Measurements from ENCODE around the gene RDH13. TPM values are rescaled to one million over a fixed set of nuclear protein-coding genes. Genes with fewer than 3 reads are reported as not detected.
A peak's percentile ranks its signal among the peaks of the same experiment; 100 is the strongest.
"Not testable (repeated sequence)": the region's sequence is repeated elsewhere in the genome, so short reads cannot be mapped to it uniquely, and the experiment has no call there.

The RDH13 gene
- total RNA-seq, 1 donor: 9.1 TPM

DNA sequence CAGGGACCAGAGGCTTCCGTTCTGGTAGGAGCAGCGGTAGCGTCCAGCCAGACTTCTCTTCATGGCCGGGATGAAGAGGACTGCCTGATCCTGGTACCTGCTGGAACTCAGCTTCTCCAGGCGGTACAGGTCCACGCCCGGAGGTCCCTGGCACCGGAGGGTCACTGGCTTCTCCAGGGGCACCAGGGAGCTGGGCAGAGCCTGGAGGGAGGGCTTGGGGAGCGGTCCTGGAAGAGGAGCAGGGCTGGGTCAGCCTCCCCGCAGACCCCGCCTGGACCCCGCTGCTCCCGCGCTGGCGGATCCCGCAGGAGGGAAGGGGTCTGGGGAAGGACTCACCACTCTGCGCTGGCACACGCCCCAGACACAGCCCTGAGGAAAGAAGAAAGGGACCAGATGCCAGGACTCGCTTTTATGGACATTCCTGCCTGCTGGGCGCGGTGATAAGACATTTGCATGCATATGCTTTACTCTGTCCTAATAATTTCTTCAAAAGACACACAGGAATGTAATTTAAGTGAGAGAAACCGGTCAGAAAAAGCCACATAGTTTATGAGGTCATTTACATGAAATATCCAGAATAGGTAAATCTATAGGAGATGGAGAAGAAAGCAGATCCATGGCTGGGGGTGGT, 30.7 kb downstream of the RDH13 start:
- no peak overlapping the region for H3K4me3 ChIP-seq (ENCODE audit: low read depth, low read length)
- no peak for DNase-seq (ENCODE audit: low read depth)
- TF ChIP-seq, protein P1, sequence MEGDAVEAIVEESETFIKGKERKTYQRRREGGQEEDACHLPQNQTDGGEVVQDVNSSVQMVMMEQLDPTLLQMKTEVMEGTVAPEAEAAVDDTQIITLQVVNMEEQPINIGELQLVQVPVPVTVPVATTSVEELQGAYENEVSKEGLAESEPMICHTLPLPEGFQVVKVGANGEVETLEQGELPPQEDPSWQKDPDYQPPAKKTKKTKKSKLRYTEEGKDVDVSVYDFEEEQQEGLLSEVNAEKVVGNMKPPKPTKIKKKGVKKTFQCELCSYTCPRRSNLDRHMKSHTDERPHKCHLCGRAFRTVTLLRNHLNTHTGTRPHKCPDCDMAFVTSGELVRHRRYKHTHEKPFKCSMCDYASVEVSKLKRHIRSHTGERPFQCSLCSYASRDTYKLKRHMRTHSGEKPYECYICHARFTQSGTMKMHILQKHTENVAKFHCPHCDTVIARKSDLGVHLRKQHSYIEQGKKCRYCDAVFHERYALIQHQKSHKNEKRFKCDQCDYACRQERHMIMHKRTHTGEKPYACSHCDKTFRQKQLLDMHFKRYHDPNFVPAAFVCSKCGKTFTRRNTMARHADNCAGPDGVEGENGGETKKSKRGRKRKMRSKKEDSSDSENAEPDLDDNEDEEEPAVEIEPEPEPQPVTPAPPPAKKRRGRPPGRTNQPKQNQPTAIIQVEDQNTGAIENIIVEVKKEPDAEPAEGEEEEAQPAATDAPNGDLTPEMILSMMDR (IDR thresholded peaks at IDR 0.05; ENCODE audit: insufficient read depth, low read depth, low read length): no peak

DNA sequence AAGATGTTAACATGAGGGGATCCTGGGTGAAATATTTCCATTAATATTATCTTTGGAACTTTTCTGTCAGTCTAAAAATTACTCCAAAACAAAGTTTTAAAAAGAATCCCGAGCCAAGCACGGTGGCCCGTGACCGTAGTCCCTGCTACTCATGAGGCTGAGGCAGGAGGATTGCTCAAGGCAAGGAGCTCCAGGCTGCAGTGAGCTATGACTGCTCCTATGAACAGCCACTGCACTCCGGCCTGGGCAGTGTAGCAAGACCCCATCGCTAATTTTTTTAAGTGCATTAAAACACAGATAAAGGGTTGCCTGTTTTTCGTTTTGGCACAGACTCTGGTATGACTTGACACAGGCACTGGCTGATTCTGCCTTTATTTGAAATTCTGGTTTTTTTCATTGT, 31.8 kb downstream of the RDH13 start:
- TF ChIP-seq, protein P1 (IDR thresholded peaks at IDR 0.05; ENCODE audit: insufficient read depth, low read depth, low read length): no peak
- DNase-seq (ENCODE audit: low read depth): no peak
- H3K4me3 ChIP-seq (ENCODE audit: low read depth, low read length): no peak overlapping the region

DNA sequence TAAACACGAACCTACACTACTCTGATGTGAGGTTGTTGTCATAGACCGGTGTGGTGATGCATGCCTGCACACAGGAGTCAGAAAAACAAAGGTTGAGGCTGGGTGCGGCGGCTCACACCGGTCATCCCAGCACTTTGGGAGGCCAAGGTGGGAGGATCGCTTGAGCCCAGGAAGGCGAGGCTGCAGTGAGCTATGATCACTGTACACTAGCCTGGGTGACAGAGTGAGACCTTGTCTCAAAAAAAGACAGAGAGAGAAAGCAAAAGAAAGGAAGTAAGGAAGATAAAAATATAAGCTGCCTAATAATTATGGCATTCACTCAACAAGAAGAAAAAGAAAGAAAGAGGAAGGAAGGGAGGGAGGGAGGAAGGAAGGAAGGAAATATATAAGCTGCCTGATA, 34.2 kb downstream of the RDH13 start:
- H3K4me3 ChIP-seq (ENCODE audit: low read depth, low read length): no peak overlapping the region

DNA sequence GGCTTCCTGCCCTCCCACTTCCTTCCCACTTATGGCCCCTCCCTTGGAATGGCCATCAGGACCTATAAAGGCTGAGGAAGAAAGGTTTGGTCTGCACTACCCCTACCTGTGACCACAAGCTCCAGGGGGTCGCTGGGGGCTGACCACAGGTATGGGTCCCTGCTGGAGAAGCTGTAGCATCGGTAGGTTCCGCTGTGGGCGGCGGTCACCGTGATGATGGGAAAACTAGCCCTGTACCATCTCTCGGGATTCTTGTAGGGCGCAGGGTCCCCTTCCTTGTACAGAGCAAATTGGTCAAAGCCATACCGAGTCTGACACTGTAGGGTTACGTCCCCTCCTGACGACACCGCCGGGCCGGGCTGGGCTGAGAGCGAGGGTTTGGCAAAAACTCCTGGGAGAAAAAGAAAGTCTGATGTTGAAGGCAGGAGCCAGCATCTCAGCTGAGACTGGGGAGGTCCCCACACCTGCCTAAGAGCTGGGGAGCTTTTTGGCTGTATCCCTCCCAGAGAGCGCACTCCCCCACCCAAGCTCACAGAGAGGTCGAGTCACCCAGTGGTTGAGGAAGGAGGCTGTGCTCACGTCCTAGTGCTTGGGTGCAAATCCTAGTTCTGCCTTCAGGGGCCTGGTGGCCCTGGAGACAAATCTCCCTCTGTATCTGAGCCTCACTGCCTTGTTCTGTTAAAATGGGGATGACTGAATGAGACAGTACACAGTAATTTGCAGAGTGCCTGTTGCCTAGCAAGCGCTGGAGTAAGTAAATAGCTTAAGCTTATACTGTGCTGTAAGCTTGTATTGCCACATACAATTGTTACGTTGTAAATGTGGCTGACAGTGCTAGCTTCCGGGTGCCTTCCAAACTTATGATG, 35.2 kb downstream of the RDH13 start:
- peak; percentile 22 for DNase-seq (ENCODE audit: low read depth)
- no peak overlapping the region for H3K4me3 ChIP-seq (ENCODE audit: low read depth, low read length)
- TF ChIP-seq, protein P1 (IDR thresholded peaks at IDR 0.05; ENCODE audit: insufficient read depth, low read depth, low read length): no peak

More for the DNA sequence above, 34.2 kb downstream of the RDH13 start:
- TF ChIP-seq, protein P1 (IDR thresholded peaks at IDR 0.05; ENCODE audit: insufficient read depth, low read depth, low read length): no peak
- no peak for DNase-seq (ENCODE audit: low read depth)

DNA sequence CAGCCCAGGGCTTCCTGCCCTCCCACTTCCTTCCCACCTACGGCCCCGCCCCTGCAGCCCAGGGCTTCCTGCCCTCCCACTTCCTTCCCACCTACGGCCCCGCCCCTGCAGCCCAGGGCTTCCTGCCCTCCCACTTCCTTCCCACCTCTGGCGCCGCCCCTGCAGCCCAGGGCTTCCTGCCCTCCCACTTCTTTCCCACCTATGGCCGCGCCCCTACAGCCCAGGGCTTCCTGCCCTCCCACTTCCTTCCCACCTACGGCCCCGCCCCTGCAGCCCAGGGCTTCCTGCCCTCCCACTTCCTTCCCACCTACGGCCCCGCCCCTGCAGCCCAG, 35.8 kb downstream of the RDH13 start:
- H3K4me3 ChIP-seq (ENCODE audit: low read depth, low read length); DNase-seq (ENCODE audit: low read depth): not testable (repeated sequence)

DNA sequence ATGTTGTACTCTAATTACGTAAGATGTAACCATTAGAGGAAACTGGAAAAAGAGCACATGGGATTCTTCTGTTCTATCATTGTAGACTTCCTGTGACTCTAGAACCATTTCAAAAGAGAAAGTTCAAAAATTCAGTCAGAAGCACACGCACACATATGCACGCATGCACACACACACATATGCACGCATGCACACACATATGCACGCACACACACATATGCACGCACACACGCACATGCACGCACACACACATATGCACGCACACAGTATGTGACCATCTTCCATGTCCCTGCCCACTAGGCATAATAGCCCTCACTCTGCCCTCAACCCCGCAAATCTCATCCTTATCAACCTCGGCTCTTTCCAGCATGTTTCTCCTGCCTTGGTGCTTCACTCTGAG, 38.8 kb downstream of the RDH13 start:
- TF ChIP-seq, protein P1 (IDR thresholded peaks at IDR 0.05; ENCODE audit: insufficient read depth, low read depth, low read length): no peak
- DNase-seq (ENCODE audit: low read depth): no peak
- H3K4me3 ChIP-seq (ENCODE audit: low read depth, low read length): no peak overlapping the region

DNA sequence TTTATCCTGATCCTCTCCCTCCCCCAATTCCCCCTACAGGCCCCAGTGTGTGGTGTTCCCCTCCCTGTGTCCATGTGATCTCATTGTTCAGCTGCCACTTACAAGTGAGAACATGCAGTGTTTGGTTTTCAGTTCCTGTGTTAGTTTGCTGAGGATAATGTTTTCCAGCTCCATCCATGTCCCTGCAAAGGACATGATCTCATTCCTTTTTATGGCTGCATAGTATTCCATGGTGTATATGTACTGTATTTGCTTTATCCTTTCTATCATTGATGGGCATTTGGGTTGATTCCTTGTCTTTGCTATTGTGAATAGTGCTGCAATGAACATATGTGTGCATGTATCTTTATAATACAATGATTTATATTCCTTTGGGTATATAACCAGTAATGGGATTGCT, 42.6 kb downstream of the RDH13 start:
- not testable (repeated sequence) for H3K4me3 ChIP-seq (ENCODE audit: low read depth, low read length); DNase-seq (ENCODE audit: low read depth)

DNA sequence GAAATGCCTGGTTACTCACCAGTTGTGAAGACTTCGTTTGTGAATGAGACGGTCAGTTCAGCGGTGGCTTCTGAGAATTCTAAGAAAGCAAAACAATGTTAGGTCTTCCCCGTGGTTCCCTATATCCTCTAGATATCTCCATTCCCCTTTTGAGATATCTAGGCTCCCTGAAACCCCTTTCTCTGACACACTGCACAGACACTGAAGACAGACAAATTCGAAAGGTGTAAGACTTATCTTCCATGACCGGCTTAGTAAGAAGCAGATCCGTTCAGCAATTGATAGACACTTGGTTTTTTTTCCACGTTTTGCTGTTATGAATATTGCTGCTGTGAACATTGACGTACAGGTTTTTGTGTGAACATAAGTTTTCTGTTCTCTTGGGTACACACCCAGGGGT, 44.3 kb downstream of the RDH13 start:
- no peak for DNase-seq (ENCODE audit: low read depth)
- no peak overlapping the region for H3K4me3 ChIP-seq (ENCODE audit: low read depth, low read length)
- TF ChIP-seq, protein P1 (IDR thresholded peaks at IDR 0.05; ENCODE audit: insufficient read depth, low read depth, low read length): no peak
